Progenitor cell of endocrine pancreas (in vitro differentiated cells): ENCODE results near the gene RRAGC. TPM values are rescaled to one million over a fixed set of nuclear protein-coding genes. Genes with fewer than 3 reads are reported as not detected.

ENCODE experiments used
- DNase-seq: peaks from one replicate; pipeline ENCODE4 v3.0.0; 2021; ENCODE audit warnings: low spot score; ENCODE audit not compliant: unreplicated experiment
- H3K27ac Mint-ChIP-seq: 2 replicates; pipeline ENCODE4 v1.8.0; 2021; ENCODE audit warnings: mild to moderate bottlenecking, moderate library complexity, mixed read lengths
- H3K27me3 Mint-ChIP-seq: 2 replicates; pipeline ENCODE4 v1.8.0; 2021; ENCODE audit warnings: mixed read lengths
- H3K36me3 Mint-ChIP-seq: 2 replicates; pipeline ENCODE4 v1.8.0; 2022; ENCODE audit warnings: mixed read lengths; ENCODE audit not compliant: insufficient read depth
- H3K4me1 Mint-ChIP-seq: 2 replicates; pipeline ENCODE4 v1.8.0; 2021; ENCODE audit warnings: low read depth, mixed read lengths
- H3K4me3 Mint-ChIP-seq: 2 replicates; pipeline ENCODE4 v1.8.0; 2021; ENCODE audit warnings: low read depth, mild to moderate bottlenecking, moderate library complexity, mixed read lengths
- H3K9me3 Mint-ChIP-seq: 2 replicates; pipeline ENCODE4 v1.8.0; 2021; ENCODE audit warnings: low read depth, mixed read lengths
- CTCF ChIP-seq: fragments of 200-600 bp; sonication (generic); IDR thresholded peaks from one replicate; pipeline ENCODE4 v1.5.0; 2021; ENCODE audit warnings: antibody characterized with exemption, mild to moderate bottlenecking; ENCODE audit not compliant: unreplicated experiment
- long read RNA-seq: library from polyadenylated mRNA; unstranded; transcript quantifications from one replicate; pipeline ENCODE4 v2.0.0, GENCODE V29; 2020
- total RNA-seq: library from RNA; stranded (reverse); gene quantifications from 2 replicates; pipeline ENCODE4 v1.2.1, GENCODE V29; 2021

Gene RRAGC
- total RNA-seq: 19.7 and 20.8 TPM in 2 replicates
- long read RNA-seq, partial matches to known transcripts: 0 of 3 reads
- long read RNA-seq, other reads (novel, unspliced or antisense): 2 of 3 reads

DNA sequence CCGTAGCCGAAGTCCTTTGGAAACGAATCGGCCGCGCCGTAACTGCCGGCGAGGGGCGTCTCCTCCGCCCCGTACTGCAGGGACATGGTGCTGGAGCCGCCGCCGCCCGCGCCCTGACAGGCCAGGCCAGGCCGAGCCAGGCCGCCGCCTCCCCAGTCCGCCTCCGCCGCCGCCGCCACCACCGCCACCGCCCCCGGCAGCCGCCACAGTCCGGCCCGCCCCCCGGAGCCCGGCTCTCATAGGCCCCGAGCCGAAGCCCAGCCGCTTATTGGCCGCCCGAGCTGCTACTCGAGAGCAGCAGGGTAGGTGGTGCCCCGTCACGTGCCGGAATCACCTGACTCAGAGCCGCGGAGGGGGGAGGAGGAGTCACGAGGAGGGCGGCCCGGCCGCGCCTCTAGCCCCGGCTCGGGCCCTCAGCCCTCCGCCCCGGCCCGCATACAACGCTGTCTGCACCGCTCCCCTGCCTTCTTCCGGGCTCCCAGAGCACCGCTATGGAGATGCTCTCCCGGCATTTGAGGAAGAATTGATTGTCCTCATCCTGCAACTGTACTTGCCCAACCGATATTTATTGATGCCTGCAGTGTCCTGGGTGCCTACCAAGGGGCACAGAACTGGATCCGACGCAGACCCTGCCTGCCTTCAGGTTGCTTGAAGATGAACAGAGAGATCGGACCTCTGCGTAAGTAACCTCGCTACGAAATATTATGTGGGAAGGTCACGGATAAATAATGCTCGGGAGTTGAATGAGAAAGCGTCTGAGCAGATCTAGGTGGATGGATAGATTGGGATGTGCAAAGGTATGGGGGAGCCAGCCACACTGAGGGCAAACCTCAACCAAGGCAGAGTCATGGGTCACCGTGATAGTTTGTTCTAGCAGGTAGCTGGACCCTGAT is at the start of gene RRAGC:
Gene RRAGC, minus strand, starts transcription at position 212 of the 893 bp plus-strand sequence. Its CDS starts 126 bp downstream, at position 86.
- peak within 1 kb of the TSS; percentile 91 for H3K4me3 Mint-ChIP-seq
- H3K4me1 Mint-ChIP-seq: peaks cover 24% of the 10 kb centered on the region
- no peak for TF ChIP-seq CTCF
- H3K36me3 Mint-ChIP-seq: peaks cover 7% of the 10 kb centered on the region
- DNase-seq: peak; percentile 98
- H3K27me3 Mint-ChIP-seq: no peaks in the 10 kb centered on the region
- peak within 1 kb of the TSS; percentile 94 for H3K27ac Mint-ChIP-seq
- H3K9me3 Mint-ChIP-seq: no peaks in the 10 kb centered on the region

- peaks cover 4% of the 10 kb centered on the region for H3K36me3 Mint-ChIP-seq
- no peaks in the 10 kb centered on the region for H3K27me3 Mint-ChIP-seq
Measured at GRCh38 chr1:38908821-38909220, 49.2 kb upstream of the RRAGC start.

GRCh38 chr1:38905985-38906384 is 46.4 kb upstream of the RRAGC start:
- Mint-ChIP-seq H3K27ac (no peak overlapping the region), H3K9me3 (peaks cover 5% of the 10 kb centered on the region), H3K4me3 (no peak overlapping the region), H3K36me3 (peaks cover 4% of the 10 kb centered on the region), H3K27me3 (no peaks in the 10 kb centered on the region), H3K4me1 (no peaks in the 10 kb centered on the region)
- no peak for DNase-seq
- no peak for TF ChIP-seq CTCF

More at GRCh38 chr1:38908821-38909220, 49.2 kb upstream of the RRAGC start:
- no peak overlapping the region for H3K27ac Mint-ChIP-seq
- TF ChIP-seq CTCF: no peak
- no peak for DNase-seq
- no peak overlapping the region for H3K4me3 Mint-ChIP-seq
- H3K4me1 Mint-ChIP-seq: no peaks in the 10 kb centered on the region
- H3K9me3 Mint-ChIP-seq: peaks cover 5% of the 10 kb centered on the region

DNA sequence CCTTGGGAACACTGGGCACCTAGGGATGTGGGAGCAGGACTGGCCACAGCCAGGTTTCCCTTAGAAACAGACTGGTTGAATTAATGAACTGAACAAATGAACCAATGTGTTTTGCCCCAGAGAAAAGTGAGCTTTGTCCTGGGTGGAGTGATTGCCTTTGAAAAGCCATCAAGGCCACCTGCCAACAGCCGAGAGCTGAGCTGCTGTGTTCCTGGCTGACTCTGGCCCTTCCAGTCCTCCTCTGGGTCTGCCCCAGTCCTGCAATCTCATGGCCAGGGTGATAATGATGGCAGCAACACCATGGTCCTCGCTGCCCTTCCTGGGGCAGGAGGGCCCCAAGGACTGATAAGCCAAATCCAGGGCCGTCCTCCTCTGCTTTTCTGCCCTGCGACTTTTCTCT is 40.0 kb upstream of the RRAGC start:
- no peaks in the 10 kb centered on the region for H3K4me1 Mint-ChIP-seq
- TF ChIP-seq CTCF: no peak
- H3K36me3 Mint-ChIP-seq: no peaks in the 10 kb centered on the region
- no peaks in the 10 kb centered on the region for H3K27me3 Mint-ChIP-seq
- DNase-seq: no peak
- H3K4me3 Mint-ChIP-seq: no peak overlapping the region
- no peaks in the 10 kb centered on the region for H3K9me3 Mint-ChIP-seq
- no peak overlapping the region for H3K27ac Mint-ChIP-seq

GRCh38 chr1:38898653-38899230 is 39.2 kb upstream of the RRAGC start:
- Mint-ChIP-seq H3K9me3 (no peaks in the 10 kb centered on the region), H3K27ac (no peak overlapping the region), H3K36me3 (no peaks in the 10 kb centered on the region), H3K27me3 (no peaks in the 10 kb centered on the region), H3K4me1 (no peaks in the 10 kb centered on the region), H3K4me3 (no peak overlapping the region)
- DNase-seq: no peak
- TF ChIP-seq CTCF: no peak
